ENCODE measurements around the gene SLC4A1. TPM values are rescaled to one million over a fixed set of nuclear protein-coding genes. Genes with fewer than 3 reads are reported as not detected.

Gene SLC4A1
- total RNA-seq, 4 donors from 2014 or later = under 0.01 to 0.16 TPM; not detected in 2

- TF ChIP-seq CTCF (IDR thresholded peaks at IDR 0.05; ENCODE audit: low read depth) = no peak
Measured at GRCh38 chr17:44254361-44255095, 13.4 kb downstream of the SLC4A1 start.

DNA sequence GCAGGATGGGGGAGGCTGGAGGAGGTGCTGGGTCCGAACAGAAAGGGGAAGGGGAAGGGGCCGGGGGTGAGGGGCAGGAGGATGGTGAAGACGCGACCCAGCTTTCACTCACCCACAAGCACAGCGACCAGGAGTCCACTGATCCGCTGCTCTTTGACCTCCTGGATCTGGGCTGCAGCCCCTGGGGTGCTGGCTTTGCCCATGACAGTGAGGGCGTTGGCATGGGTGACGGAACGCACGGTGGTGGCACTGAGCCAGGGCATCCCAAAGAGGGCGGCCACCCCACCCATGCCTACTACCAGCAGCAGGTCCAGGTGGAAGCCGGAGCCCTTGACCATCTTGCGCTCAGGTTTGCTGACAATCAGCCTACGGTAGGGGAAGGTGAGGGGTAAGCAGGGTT, 14.9 kb downstream of the SLC4A1 start:
- no peak for TF ChIP-seq CTCF (IDR thresholded peaks at IDR 0.05; ENCODE audit: low read depth)

GRCh38 chr17:44251062-44251461, 16.9 kb downstream of the SLC4A1 start:
- no peak for TF ChIP-seq CTCF (IDR thresholded peaks at IDR 0.05; ENCODE audit: low read depth)

- no peak for TF ChIP-seq CTCF (IDR thresholded peaks at IDR 0.05; ENCODE audit: low read depth)
Measured at GRCh38 chr17:44249501-44250246, 18.3 kb downstream of the SLC4A1 start.

DNA sequence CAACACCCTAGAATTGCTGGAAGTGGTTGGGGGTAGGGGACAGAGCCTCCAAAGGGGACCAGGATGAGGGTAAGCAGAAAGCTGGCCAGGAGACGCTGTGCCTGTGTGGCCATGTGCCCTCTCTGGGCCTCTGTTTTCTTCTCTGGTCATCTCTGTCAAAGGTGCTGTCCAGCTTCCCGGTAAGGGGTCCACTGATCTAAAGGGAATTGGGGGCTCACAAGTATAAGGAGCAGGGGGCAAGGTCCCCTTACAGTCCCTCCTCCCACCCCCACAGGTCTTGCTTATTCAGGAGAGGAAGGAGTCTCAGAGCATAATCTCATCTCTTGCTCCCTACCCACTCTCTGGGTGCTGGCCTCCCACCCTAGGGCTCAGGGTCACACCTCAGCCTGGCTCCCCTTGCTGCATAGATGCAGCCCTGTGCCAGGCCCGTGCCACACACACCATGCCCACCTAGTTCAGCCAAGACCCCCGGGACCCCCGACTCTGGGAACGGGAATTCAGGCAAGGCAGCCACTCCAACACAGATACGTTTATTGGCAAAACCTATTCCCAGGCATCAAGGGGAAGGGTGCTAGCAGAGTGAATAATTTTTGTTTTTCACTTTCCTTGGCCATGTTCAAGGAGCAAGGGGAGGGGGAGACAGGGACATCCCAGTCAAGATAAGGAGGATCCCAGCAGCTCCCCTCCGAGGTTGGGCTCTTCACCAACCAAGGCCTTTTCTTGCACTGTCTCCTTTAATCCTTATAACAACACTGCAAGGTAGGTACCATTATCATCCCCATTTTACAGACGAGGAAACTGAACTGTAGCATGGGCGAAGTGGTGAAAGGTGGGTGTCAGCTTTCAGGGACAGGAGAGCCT, 19.8 kb downstream of the SLC4A1 start:
- TF ChIP-seq CTCF (IDR thresholded peaks at IDR 0.05; ENCODE audit: low read depth) = no peak

GRCh38 chr17:44247440-44247841, 20.5 kb downstream of the SLC4A1 start:
- TF ChIP-seq CTCF (IDR thresholded peaks at IDR 0.05; ENCODE audit: low read depth) = no peak

Measured in subcutaneous adipose tissue (tissue), 4 donors.